Measurements from ENCODE around the gene PDE4B.

The PDE4B gene

DNA sequence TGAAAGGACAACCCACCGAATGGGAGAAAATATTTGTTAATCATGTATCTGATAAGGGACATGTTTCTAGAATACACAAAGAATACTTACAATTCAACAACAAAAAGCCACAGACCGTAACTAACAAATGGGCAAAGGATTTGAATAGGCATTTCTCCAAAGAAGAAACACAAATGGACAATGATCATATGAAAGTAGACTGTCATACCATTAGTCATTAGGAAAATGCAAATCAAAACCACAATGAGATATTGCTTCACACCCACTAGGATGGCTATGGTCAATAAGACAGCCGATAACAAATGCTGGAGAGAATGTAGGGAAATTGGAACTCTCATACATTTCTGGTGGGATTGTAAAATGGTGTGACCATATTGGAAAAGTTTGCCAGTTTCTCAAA is 374.1 kb downstream of the PDE4B start:
- TF ChIP-seq, protein P1, sequence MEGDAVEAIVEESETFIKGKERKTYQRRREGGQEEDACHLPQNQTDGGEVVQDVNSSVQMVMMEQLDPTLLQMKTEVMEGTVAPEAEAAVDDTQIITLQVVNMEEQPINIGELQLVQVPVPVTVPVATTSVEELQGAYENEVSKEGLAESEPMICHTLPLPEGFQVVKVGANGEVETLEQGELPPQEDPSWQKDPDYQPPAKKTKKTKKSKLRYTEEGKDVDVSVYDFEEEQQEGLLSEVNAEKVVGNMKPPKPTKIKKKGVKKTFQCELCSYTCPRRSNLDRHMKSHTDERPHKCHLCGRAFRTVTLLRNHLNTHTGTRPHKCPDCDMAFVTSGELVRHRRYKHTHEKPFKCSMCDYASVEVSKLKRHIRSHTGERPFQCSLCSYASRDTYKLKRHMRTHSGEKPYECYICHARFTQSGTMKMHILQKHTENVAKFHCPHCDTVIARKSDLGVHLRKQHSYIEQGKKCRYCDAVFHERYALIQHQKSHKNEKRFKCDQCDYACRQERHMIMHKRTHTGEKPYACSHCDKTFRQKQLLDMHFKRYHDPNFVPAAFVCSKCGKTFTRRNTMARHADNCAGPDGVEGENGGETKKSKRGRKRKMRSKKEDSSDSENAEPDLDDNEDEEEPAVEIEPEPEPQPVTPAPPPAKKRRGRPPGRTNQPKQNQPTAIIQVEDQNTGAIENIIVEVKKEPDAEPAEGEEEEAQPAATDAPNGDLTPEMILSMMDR (IDR thresholded peaks at IDR 0.05): no peak

DNA sequence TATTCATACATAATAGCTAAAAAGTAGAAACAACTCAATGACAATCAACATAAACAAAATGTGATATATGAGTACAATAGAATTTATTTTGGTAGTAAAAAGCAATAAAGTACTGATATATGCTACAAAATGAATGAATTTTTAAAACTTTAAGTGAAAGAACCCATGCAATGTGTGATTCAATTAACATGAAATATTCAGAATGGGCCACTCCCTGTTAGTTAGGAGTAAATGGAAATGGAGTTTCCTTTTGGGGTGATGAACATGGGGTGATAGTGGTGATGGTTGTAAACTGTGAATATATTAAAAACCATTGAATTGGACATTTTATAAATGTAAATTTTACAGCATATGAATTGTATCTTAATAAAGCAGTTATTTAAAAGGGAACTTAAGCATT is 374.6 kb downstream of the PDE4B start:
- TF ChIP-seq, protein P1 (IDR thresholded peaks at IDR 0.05): no peak

DNA sequence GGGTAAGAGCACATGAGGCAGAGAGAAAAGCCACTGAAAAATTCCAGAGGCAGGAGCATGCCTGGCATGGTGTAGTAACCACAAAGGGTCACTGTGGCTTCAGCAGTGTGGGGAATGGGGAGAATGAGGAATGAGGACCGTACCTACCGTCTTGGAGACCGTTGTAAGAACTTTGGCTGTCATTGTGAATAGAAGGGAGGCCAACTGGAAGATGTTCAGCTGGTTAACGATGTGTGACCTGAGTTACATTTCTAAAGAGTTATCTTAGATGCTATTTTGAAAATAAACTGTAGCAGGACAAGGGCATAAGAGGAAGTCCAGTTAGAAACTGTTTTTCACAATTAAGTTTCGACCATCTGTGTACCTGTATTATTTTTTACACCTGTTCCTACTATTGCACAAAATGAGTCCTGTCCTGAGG is 375.8 kb downstream of the PDE4B start:
- TF ChIP-seq, protein P1 (IDR thresholded peaks at IDR 0.05): no peak

DNA sequence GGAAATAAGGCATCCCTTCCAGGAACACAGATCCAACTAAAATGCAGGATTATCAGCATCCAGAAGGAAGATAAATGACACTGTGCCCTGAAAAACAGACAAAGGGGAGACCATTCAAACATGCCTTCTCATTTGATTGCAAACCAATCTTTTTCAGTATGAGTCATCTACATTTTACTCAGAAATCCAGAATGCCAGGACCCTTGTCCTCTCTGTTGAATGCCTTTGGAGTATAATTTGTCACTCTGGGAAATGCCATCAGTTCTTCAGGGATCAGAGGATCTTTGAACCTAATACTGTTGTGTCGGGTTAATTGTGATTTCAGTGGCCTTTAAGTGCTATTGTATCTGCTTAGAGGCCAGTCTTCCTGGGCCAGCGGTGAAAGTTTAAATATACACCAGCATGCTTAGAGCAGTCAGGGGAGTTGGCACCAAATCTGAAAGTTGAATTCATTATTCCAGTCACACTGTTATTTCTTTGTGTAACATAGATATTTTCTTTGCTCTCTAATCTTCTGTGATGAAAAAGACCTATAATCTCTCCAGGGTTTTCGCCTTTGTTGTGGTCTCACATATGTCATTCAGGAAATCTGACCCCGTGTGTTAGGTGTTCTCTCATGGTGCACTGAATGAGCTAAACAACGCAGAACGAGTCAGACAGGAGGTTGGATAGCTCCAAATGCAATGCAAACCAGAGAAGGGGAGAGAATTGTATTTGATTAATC is 376.4 kb downstream of the PDE4B start:
- TF ChIP-seq, protein P1 (IDR thresholded peaks at IDR 0.05): no peak

DNA sequence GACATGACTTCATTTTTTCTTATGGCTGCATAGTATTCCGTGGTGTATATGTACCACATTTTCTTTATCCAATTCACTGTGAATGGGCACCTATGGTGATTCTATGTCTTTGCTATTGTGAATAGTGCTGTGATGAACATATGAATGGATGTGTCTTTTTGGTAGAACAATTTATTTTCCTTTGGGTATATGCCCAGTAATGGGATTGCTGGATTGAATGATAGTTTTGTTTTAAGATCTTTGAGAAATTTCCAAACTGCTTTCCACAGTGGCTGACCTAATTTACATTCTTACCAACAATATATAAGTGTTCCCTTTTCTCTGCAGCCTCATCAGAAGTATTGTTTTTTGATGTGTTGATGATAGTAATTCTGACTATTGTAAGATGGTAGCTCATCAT is 379.6 kb downstream of the PDE4B start:
- TF ChIP-seq, protein P1 (IDR thresholded peaks at IDR 0.05): no peak

DNA sequence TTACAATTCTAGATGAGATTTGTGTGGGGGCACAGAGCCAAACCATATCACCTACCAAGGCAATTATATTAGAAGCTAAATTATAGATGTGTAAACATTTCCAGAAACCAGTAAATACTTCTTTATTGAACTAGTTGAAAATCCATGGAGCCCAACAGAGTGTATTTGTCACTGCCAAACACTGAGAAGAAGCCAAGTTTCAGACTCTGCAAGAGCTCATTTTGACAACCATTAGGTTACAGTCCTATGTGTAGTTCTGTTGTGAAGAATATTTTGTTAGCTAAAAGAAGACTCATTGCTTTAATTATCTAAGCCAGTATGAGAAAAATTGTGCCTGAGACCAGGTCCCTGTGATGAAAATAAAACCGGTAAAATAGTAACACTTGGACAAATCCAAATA is 382.4 kb downstream of the PDE4B start:
- TF ChIP-seq, protein P1 (IDR thresholded peaks at IDR 0.05): no peak

DNA sequence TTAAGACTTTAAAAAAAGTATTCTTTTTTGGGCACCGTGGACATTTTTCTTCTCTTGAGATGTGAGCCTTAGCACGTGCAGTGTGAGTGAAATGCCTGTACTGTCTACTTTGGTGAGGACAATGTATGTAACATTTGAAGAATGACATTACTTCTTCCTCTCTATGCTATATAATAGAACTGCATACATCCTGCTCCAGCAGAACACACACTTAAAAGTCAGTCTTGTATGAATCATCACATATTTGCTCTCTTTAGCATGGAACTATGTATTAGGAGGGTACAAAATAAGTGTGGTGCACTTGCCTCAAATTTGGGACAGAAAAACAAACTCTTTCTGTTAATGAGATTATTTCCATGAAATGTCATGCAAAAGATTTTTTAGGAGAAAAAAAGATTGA is 382.9 kb downstream of the PDE4B start:
- TF ChIP-seq, protein P1 (IDR thresholded peaks at IDR 0.05): no peak

Data from LNCAP (cell line).